ENCODE data around the gene PLET1.

Gene PLET1

GRCh38 chr11:112255067-112255720 lies 5.5 kb downstream of the PLET1 start:
- Histone ChIP-seq H3K27ac (ENCODE audit: low read length) (no peak overlapping the region), H3K4me3 (ENCODE audit: low read depth in 1 of 2, low read length in 2 of 2) (no peak overlapping the region), H3K4me2 (ENCODE audit: insufficient read depth, low read length) (no peak overlapping the region), H4K20me1 (ENCODE audit: insufficient read depth, low read length) (no peaks in the 10 kb centered on the region; the same call in 1 of the 2 replicates), H3K9me3 (ENCODE audit: insufficient read depth, low read length, severe bottlenecking) (no peaks in the 10 kb centered on the region), H3K4me1 (ENCODE audit: insufficient read depth, low read length) (no peaks in the 10 kb centered on the region), H2AFZ (ENCODE audit: low read depth, low read length) (no peak overlapping the region), H3K27me3 (ENCODE audit: insufficient read depth, low read length, poor library complexity) (no peaks in the 10 kb centered on the region), H3K9ac (ENCODE audit: low read depth, low read length) (no peak overlapping the region), H3K36me3 (ENCODE audit: insufficient read depth, low read length) (no peaks in the 10 kb centered on the region), H3K79me2 (ENCODE audit: insufficient read depth, low read length) (no peaks in the 10 kb centered on the region)
- TF ChIP-seq EZH2 (IDR thresholded peaks at IDR 0.05; ENCODE audit: borderline replicate concordance, low read depth, low read length, severe bottlenecking) (no peak), CTCF (IDR thresholded peaks at IDR 0.05; ENCODE audit: borderline replicate concordance, extremely low read depth, low read length, poor library complexity, severe bottlenecking) (no peak)
- ATAC-seq (ENCODE audit: insufficient read depth, low read depth) (0 out of 3 replicates have a peak, but pooled peaks have one; percentile 40), DNase-seq (no peak)

- H2AFZ ChIP-seq (ENCODE audit: low read depth, low read length), result no peak overlapping the region
- H3K27me3 ChIP-seq (ENCODE audit: insufficient read depth, low read length, poor library complexity), result no peaks in the 10 kb centered on the region
- TF ChIP-seq EZH2 (IDR thresholded peaks at IDR 0.05; ENCODE audit: borderline replicate concordance, low read depth, low read length, severe bottlenecking) (no peak), CTCF (IDR thresholded peaks at IDR 0.05; ENCODE audit: borderline replicate concordance, extremely low read depth, low read length, poor library complexity, severe bottlenecking) (no peak)
- ATAC-seq (ENCODE audit: insufficient read depth, low read depth) (no peak), DNase-seq (no peak)
- no peaks in the 10 kb centered on the region for H3K4me1 ChIP-seq (ENCODE audit: insufficient read depth, low read length)
- H3K27ac ChIP-seq (ENCODE audit: low read length), result no peak overlapping the region
- H3K4me3 ChIP-seq (ENCODE audit: low read depth in 1 of 2, low read length in 2 of 2), result no peak overlapping the region
- H3K9me3 ChIP-seq (ENCODE audit: insufficient read depth, low read length, severe bottlenecking), result no peaks in the 10 kb centered on the region
- H3K9ac ChIP-seq (ENCODE audit: low read depth, low read length), result no peak overlapping the region
- H4K20me1 ChIP-seq (ENCODE audit: insufficient read depth, low read length), result no peaks in the 10 kb centered on the region; the same call in 1 of the 2 replicates
- no peak overlapping the region for H3K4me2 ChIP-seq (ENCODE audit: insufficient read depth, low read length)
- no peaks in the 10 kb centered on the region for H3K36me3 ChIP-seq (ENCODE audit: insufficient read depth, low read length)
- no peaks in the 10 kb centered on the region for H3K79me2 ChIP-seq (ENCODE audit: insufficient read depth, low read length)
These were observed 6.9 kb downstream of the PLET1 start for GRCh38 chr11:112253605-112254242.

- ATAC-seq (ENCODE audit: insufficient read depth, low read depth), result no peak
- Histone ChIP-seq H3K4me2 (ENCODE audit: insufficient read depth, low read length) (no peak overlapping the region), H3K9ac (ENCODE audit: low read depth, low read length) (no peak overlapping the region), H3K4me1 (ENCODE audit: insufficient read depth, low read length) (no peaks in the 10 kb centered on the region), H3K27ac (ENCODE audit: low read length) (no peak overlapping the region), H3K27me3 (ENCODE audit: insufficient read depth, low read length, poor library complexity) (no peaks in the 10 kb centered on the region), H3K9me3 (ENCODE audit: insufficient read depth, low read length, severe bottlenecking) (no peaks in the 10 kb centered on the region), H3K79me2 (ENCODE audit: insufficient read depth, low read length) (no peaks in the 10 kb centered on the region), H4K20me1 (ENCODE audit: insufficient read depth, low read length) (no peaks in the 10 kb centered on the region; the same call in 1 of the 2 replicates), H3K4me3 (ENCODE audit: low read depth in 1 of 2, low read length in 2 of 2) (no peak overlapping the region), H2AFZ (ENCODE audit: low read depth, low read length) (no peak overlapping the region), H3K36me3 (ENCODE audit: insufficient read depth, low read length) (no peaks in the 10 kb centered on the region)
- DNase-seq, result no peak
- TF ChIP-seq EZH2 (IDR thresholded peaks at IDR 0.05; ENCODE audit: borderline replicate concordance, low read depth, low read length, severe bottlenecking) (no peak), CTCF (IDR thresholded peaks at IDR 0.05; ENCODE audit: borderline replicate concordance, extremely low read depth, low read length, poor library complexity, severe bottlenecking) (no peak)
These were observed 10.6 kb downstream of the PLET1 start for GRCh38 chr11:112249871-112250610.

Data from DND-41 (cell line).